ENCODE data around the gene EPB41L2.
"Not testable (repeated sequence)": the region's sequence is repeated elsewhere in the genome, so short reads cannot be mapped to it uniquely, and the experiment has no call there.

The EPB41L2 gene

DNA sequence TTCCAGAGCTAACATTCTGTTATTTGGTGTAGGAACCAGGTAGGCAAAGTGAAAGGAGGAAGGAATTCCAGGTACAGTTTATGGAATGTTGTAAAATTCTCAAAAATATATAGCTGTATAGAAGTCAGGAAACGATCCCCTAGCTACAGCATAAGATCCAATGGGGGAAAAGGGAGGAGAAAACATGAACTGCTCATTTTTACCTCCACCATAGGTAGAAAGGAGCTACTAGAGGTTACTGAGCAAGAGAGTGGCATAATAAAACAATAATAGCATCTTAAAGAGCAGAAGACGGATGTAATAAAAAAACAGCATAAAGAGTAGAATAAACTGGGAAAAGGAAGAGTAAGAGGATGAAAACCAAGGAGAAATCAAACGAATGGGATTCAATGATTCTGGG, 26.9 kb downstream of the EPB41L2 start:
- no peak for DNase-seq (ENCODE audit: low spot score)

DNA sequence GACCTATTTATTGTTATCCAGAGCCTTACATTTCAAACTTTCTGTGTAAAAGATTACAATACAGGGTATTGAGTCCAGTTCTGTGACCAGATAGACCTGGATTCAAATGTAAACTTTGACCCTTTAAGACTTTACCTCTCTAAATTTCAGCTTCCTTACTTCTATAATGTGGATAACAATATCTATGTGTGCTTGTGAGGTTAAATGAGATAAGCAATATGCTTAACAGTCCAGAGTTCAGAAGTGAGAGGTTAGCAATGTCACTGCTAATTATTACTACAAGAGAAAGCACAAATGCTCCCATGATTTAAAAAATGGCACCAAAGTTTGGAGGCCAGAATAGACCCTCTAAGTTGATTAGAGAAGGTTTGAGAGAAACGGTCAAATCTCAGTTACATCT, 27.5 kb downstream of the EPB41L2 start:
- no peak for DNase-seq (ENCODE audit: low spot score)

DNA sequence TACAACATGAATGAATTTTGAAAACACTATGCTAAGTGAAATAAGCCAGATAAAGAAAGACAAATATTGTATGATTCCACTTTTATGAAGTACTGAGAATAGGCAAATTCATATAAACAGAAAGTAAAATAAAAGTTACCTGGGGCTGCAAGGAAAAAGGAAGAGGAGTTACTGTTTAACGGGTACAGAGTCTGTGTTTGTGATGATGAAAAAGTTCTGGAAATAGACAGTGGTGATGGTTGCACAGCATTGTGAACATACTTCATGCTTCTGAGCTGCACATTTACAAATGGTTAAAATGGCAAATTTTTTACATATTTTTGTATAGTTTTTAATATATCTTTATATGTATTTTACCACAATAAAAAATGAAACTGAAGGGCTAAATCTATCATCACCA, 29.4 kb downstream of the EPB41L2 start:
- no peak for DNase-seq (ENCODE audit: low spot score)

DNA sequence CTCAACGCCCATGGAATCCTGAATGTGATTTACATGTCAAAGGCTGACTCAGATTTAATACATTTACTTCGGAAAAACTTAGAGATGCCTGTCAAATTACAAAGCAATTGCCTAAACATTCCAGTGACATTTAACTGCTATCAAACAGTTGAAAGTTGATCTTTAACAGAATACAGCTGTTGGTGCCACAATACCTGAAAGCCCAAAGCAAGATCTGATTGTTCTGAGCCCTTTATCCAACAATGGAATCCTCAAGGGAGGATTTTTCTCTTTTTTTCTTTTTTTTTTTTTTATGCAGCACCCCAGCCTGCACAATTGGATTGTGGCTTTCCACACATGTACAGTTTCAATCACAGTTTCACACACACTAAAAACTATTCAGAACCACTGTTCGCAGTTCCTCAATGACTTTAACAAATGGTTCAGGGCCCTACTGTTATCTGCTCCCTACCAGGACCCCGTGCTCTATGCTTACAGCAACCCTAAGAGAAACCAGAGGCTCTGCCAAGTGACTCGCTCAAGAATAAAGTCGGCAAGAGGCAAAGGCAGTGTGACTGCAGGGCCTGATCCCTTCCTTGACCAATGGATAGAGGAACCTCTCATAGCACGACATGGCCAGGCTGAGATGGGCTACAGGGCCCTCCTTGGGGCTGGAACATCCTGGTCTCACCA, 33.3 kb downstream of the EPB41L2 start:
- no peak for DNase-seq (ENCODE audit: low spot score)

DNA sequence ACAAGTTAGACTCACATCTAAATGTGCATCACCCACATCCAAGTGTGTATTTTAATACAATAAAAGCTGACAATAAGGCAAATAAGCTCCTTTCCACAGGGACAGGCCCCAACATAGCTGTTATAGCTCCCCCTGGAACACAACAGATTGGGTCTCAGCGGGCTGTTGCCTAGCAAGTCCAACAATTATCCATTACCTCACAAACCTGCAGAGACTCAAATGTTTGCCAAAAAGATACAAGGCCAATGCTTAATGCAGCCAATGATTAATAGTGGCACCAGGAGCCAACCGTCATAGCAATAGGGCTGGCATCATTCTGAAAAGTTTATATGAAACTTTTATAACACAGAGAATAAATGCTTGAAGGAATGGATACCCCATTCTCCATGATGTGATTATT, 35.7 kb downstream of the EPB41L2 start:
- DNase-seq (ENCODE audit: low spot score), result no peak

DNA sequence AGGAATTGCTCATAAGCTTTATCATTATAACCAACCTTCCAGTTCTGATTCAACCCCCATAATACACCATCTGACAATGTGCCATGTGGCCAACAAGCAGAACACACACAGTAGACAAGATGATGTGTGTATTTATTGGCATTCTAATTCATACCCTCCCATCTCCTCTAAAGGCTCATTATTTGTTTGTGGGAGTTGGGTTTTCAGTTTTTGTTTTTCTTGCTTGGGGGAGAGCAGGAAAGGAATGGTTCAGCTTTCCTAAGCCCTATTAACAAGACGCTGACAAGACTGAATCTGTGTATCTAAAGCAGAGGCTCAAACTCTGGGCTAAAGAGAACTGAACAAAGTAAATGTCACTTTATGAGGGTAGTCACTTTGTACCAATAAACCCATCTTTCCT, 36.8 kb downstream of the EPB41L2 start:
- no peak for DNase-seq (ENCODE audit: low spot score)

DNA sequence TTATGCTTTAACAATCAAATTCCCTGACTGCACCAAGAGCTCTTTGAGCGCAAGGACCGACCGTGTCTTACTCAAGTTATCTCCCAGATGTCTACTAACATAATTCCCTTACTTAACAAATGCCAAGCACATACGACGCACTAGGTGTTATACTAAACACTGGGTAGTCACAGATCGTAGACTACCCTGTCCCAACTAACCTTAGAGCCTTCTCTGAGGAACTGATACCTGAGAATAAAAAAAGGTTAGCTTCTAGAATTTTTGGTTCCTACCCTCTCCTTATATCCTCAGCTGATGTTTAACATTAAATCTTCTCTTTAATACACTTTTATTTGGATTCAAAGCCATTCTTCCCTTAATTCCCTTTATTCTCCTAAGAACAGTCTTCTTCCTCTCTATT, 38.5 kb downstream of the EPB41L2 start:
- DNase-seq (ENCODE audit: low spot score), result no peak

DNA sequence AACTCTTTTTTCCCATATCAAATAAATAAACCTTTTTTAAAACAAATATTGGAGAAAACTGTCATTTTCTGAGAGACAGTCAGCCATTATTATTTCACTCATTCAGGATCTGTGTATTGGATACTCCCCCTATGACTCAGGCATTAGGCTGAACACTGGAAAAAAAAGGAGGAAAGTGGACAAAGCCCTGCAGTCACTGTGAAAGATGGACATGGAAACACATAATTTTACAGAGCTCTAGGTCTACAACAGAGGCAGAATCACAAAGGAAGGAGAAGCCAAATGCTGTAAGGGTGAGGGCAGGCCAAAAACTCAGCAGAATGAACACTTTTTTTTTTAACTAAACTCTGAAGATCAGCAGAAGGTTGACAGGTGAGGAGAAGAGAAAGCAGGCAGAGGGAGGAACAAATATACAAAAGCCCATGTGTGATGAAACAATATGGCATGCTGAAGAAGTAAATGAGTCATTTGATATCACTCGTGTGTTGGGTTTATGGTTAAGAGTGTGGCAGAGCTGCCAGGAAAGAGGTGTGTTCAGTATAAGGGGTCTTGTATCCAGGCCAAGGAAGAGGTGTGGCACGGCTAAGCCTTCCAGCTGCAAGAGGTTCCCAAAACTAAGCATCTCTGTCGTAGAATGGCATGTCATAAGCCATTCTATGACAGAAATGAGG, 39.1 kb downstream of the EPB41L2 start:
- DNase-seq (ENCODE audit: low spot score), result no peak

DNA sequence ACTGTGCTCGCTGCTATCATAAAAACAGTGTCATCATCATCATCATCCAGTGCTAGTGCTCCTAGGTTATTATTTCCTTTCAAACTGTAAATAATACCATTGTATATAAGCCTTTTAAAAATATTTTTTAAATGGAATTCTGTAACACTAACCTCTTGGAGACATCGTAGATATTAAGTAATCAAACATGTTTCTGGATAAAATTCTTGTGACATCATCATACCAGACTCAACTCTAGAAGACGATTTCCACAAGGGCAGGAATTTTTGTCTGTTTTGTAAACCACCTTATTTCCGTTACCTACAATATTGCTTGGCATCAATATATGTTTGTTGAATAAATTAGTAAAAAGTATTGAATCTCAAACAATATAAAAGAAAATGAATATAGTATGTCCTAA, 40.4 kb downstream of the EPB41L2 start:
- no peak for DNase-seq (ENCODE audit: low spot score)

DNA sequence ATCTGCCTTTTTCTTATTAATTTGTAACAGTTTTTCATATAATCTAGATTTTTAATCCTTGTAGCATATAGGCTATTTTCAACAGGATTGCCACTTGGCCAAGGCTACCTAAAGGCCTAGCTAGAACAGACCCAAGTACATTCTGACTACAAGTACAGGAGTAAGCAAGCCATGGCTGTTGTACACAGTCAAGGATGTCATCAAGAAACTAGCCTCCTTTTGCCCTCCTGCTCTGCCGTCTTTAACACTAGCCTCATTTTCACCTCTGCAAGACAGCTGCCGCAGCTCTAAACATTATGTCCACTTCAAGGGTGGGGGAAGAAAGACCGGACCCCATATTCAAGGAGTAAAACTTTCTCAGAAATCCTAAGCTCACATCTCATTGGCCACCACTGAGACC, 45.1 kb downstream of the EPB41L2 start:
- DNase-seq (ENCODE audit: low spot score), result no peak

DNA sequence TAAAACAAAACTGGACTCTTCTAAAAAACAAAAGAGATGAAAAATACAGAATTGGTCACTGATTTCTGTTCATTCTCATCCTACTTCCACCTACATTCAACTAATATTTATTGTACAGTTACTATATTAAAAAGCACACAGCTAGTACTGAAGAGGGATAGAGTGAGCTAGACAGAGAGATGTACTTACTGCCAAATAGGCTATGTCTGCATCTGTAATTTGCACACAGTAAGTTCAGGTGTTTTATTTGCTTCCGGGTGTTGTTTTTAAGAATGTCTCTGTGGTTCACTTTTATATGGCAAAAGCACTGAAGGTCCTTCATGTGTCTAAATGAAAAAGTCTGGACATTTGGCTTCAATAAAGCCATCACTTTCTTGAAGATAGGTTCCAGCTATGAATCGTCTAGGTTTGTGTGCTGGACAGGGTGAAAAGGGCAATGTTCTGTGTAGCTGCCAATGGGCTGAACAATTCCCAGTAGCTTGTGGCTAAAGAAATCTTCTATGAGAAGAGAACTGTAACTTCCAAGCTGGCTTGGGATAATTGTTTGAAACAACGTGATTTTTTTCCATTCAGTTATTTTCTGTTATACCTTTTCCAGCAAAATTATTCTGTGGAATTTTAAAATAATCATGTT, 47.3 kb downstream of the EPB41L2 start:
- DNase-seq (ENCODE audit: low spot score), result no peak

DNA sequence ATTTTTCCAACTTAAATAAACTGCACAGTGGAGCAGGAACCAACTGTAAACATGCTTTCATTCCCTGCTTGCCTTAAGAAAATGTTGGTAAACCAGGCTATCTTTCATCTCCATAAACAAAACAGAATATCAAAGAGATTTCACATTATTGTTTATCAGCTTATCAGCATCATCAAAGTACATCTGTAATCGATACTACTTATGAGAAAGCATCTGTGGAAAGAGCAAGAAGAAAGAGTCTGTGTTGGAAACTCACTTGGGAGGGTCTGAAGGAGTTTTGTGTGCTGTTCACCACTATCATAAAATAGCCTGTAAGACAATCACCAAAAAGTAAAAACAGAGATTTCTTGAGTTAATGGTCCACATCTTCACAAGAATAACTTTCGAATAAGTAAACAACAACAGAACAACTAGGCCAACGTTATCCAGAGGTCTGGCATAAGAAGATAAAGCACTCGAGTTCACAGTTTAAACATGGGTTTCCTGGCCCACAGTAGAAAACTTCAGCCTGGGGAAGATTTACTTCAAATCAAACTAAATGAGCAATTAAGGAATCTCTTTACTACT, 47.9 kb downstream of the EPB41L2 start:
- no peak for DNase-seq (ENCODE audit: low spot score)

DNA sequence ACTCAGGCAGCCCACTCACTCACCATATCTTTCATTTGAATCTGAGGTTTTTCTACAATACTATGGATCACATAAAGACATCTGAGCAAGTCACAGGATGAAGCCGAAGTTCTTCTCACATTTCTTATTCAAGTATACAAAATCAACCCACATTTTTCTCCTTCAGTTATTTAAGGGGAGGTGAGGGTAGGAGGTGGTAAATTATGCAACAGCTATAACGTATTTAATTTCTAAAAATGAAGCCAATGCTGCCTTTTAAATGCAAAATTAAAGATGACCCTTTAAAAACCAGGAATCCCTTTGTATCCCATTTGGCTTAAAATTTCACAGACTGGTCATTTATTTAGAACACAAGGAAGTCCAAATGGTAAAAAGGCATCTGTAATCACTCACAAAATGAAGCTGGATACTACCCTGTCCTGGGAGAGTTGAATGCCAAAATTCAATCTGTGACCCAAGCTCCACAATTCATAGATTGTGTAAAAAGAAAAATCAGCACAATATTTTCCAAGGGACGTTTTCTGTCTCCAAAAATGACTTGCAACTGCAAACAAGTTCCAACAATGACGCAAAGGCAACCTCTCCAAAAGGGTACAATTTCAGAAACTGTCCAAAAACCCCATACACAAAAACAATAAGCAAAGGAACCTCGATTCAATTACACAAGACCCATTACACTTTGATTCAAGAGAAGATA, 48.8 kb downstream of the EPB41L2 start:
- DNase-seq (ENCODE audit: low spot score), result no peak

DNA sequence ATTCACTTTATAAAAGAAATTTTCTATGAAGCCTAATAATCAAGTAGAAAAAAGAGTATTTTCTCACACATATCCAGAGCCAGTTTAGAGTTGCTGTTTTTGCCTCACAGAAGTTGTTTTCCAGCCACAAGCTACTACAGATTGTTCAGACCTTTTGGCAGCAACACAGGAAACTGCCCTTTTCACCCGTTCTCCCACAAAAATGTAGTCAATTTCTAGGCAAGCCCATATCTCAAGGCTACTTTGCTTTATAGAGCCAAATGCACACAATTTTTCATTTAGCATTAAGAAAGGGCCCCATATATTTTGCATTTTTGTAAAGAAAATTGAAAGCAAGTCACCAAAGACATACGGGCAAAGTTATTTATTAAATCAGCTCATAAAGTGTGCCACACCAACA, 49.5 kb downstream of the EPB41L2 start:
- no peak for DNase-seq (ENCODE audit: low spot score)

DNA sequence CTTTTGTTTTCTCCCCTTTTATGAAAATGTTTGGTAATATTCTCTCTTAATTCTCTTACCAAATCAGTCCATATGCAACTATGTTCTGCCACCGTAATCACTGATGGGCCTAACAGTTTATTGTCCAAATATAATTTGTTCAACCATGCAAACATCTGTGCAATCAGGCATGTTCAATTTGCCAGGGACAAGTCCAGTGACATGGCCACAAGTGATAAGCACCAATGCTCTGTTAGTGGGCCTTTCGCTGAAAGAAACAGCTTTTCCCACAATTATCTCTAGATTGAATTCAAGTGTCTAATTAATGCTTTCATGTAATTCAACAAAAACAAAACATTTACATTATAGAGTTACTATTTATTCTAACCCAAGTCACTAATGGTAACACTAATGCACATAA, 53.3 kb downstream of the EPB41L2 start:
- DNase-seq (ENCODE audit: low spot score), result no peak

DNA sequence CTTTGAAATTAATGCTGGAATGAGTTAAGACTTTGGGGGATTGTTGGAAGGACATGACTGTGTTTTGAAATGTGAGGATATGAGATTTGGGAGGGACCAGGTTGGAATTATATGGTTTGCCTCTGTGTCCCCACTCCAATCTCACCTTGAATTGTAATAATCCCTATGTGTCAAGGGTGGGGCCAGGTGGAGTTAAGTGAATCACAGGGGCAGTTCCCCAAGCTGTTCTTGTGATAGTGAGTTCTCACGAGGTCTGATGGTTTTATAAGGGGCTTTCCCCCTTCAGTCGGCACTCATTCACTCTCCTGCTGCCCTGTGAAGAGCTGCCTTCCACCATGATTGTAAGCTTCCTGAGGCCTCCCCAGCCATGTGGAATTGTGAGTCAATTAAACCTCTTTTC, 54.1 kb downstream of the EPB41L2 start:
- DNase-seq (ENCODE audit: low spot score), result not testable (repeated sequence)

DNA sequence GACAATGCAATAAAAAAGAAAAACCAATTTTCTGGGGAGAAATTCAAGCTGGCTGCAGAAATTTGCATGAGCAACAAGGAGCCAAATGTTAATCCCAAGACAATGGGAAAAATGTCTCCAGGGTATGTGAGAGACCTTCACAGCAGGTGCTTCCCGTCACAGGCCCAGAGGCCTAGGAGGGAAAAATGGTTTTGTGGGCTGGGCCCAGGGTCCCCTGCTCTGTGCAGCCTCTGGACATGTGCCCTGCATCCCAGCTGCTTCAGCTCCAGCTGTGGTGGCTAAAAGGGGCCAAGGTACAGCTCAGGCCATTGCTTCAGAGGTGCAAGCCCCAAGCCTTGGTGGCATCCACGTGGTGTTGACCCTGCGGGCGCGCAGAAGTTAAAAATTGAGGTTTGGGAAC, 55.1 kb downstream of the EPB41L2 start:
- not testable (repeated sequence) for DNase-seq (ENCODE audit: low spot score)

DNA sequence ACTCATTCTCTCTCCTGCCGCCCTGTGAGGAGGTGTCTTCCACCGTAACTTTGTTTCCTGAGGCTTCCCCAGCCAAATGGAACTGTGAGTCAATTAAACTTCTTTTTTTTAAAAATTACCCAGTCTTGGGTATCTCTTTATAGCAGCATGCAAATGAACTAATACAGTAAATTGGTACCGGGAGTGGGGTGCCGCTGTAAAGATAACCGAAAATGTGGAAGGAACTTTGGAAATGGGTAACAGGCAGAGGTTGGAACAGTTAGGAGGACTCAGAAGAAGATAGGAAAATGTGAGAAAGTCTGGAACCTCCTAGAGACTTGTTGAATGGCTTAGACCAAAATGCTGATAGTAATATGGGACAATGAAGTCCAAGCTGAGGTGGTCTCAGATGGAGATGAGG, 55.8 kb downstream of the EPB41L2 start:
- no peak for DNase-seq (ENCODE audit: low spot score)

DNA sequence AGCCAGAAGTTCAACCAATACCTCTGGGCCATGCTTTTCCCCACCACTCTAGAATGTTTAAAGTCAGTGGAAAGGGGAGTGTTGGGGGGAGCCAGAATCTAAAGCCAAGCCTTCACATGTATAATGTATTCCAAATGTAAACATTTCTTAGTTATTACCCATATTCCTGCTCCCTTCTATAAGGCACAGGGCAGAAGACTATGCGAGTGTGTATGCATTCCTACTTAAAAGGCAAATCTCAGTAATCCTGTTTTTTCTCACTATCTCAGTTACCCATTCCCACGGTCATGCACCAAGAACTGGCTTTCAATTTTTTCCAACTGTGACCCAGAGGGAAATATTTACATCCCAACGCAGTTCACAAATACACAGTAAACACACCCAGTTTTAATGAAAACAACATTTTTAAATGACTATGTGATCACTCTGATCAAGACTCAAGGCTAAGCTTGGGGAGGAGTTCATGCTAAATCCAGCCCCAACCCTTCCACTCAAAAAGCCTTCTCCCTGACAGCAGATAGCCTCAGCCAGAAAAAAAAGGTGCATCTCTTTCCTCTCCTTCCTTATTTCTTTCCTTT, 57.5 kb downstream of the EPB41L2 start:
- DNase-seq (ENCODE audit: low spot score), result no peak

DNA sequence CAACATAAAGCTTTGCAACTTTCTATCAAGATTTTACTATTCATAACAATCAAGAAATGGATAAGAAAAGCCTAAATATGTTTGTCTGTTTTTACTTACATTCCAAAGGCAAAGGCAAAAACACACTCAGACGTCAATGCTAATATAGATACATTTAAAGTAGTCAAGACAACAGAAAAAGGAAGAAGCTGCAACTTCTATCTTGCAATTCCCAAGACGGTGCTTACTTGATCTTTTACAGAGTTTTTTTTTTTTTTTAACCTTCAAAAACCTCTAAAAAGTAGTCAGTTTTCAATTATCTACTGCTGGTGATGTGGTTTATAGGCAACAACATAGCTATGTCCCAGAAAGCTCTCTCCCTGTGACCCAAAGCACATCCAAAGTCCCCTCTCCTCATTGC, 58.1 kb downstream of the EPB41L2 start:
- no peak for DNase-seq (ENCODE audit: low spot score)

DNA sequence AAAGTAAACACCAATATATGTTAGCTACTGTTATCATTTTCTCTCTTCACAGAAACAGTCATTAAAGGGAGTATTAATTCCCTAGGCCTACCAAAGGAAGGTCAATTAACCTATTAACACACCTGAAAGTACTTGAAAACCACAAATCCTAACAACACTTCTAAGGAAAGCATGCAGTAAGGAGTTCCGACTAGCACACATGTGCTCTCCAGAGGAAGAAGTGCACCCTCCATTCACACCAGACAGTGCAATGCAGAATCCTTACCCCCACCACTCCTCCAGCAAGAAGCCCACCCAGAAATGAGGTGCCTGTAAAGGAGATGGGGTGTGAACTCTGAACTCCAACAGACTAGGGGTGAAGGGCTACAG, 58.7 kb downstream of the EPB41L2 start:
- DNase-seq (ENCODE audit: low spot score), result no peak

Measured in CD4-positive, alpha-beta T cell treated with Interleukin-15 for 4 hours (primary cell).